GM12878 (cell line): ENCODE measurements around the gene ROR2. TPM values are rescaled to one million over a fixed set of nuclear protein-coding genes. Genes with fewer than 3 reads are reported as not detected.

Experiments used
- ATF7 ChIP-seq: fragments of 450-650 bp; IDR thresholded peaks from 2 replicates; pipeline ENCODE4 v1.6.1; 2016; ENCODE audit warnings: low read depth, mild to moderate bottlenecking
- CEBPB ChIP-seq, 2 experiments: fragments of 150-350 bp in 1 of 2; IDR thresholded peaks; 2 replicates each; pipeline ENCODE4 v1.6.1; 2012 to 2014; ENCODE audit warnings: low read depth in 2 of 2, low read length in 2 of 2, borderline replicate concordance in 1 of 2, inconsistent platforms in 1 of 2
- CHD2 ChIP-seq: IDR thresholded peaks from 2 replicates; pipeline ENCODE4 v1.6.1; 2011; ENCODE audit warnings: low read depth, low read length, improper control_type of control experiment, borderline replicate concordance
- CTCF ChIP-seq, 3 experiments: IDR thresholded peaks in 2 of 3; conservative IDR thresholded peaks in 1 of 3; 2 replicates each; pipeline ENCODE4 v1.5.1; 2011; ENCODE audit warnings: low read depth in 3 of 3, low read length in 3 of 3, mild to moderate bottlenecking in 3 of 3, control low read depth in 2 of 3, moderate library complexity in 2 of 3, inconsistent platforms in 1 of 3, mixed read lengths in 1 of 3; ENCODE audit not compliant: control insufficient read depth in 2 of 3, insufficient read depth in 1 of 3; ENCODE audit errors: extremely low read depth in 1 of 3
- E2F8 ChIP-seq: fragments of 450-650 bp; IDR thresholded peaks from 2 replicates; pipeline ENCODE4 v1.6.1; 2018; ENCODE audit warnings: mild to moderate bottlenecking, low read depth, moderate library complexity; ENCODE audit not compliant: partially characterized antibody
- EZH2 ChIP-seq: IDR thresholded peaks from 2 replicates; pipeline ENCODE4 v1.6.1; 2012; ENCODE audit warnings: low read depth, mild to moderate bottlenecking, control low read depth, inconsistent platforms, low read length, borderline replicate concordance; ENCODE audit not compliant: control insufficient read depth
- IKZF1 ChIP-seq: fragments of 450-650 bp; conservative IDR thresholded peaks from 2 replicates; pipeline ENCODE4 v1.6.1; 2017; ENCODE audit warnings: antibody characterized with exemption, mild to moderate bottlenecking
- KLF5 ChIP-seq: fragments of 450-650 bp; IDR thresholded peaks from 2 replicates; pipeline ENCODE4 v1.6.1; 2014; ENCODE audit warnings: mild to moderate bottlenecking; ENCODE audit not compliant: partially characterized antibody
- MAX ChIP-seq: IDR thresholded peaks from 2 replicates; pipeline ENCODE4 v1.6.1; 2012; ENCODE audit warnings: low read depth, low read length, improper control_type of control experiment
- MLLT1 ChIP-seq: fragments of 450-650 bp; IDR thresholded peaks from 2 replicates; pipeline ENCODE4 v1.6.1; 2016; ENCODE audit warnings: mild to moderate bottlenecking
- MXI1 ChIP-seq: fragments of 150-350 bp; IDR thresholded peaks from 2 replicates; pipeline ENCODE4 v1.6.1; 2011; ENCODE audit warnings: low read depth, mild to moderate bottlenecking, inconsistent platforms, low read length, improper control_type of control experiment
- MYC ChIP-seq: IDR thresholded peaks from 2 replicates; pipeline ENCODE4 v1.6.1; 2011; ENCODE audit warnings: mild to moderate bottlenecking, low read length, moderate library complexity, inconsistent platforms; ENCODE audit not compliant: insufficient read depth, insufficient replicate concordance, insufficient read length, severe bottlenecking
- NFIC ChIP-seq: IDR thresholded peaks from 2 replicates; pipeline ENCODE4 v1.6.1; 2012; ENCODE audit warnings: low read depth, mild to moderate bottlenecking, inconsistent platforms, low read length, moderate library complexity
- POLR2AphosphoS2 ChIP-seq: IDR thresholded peaks from 2 replicates; pipeline ENCODE4 v1.6.1; 2011; ENCODE audit warnings: low read depth, mild to moderate bottlenecking, low read length, improper control_type of control experiment, moderate library complexity
- REST ChIP-seq: IDR thresholded peaks from 2 replicates; pipeline ENCODE4 v1.6.1; 2012; ENCODE audit warnings: mild to moderate bottlenecking, low read depth, low read length
- STAT3 ChIP-seq: IDR thresholded peaks from 2 replicates; pipeline ENCODE4 v1.6.1; 2011; ENCODE audit warnings: low read depth, low read length, improper control_type of control experiment
- TCF12 ChIP-seq: IDR thresholded peaks from 2 replicates; pipeline ENCODE4 v1.6.1; 2011; ENCODE audit warnings: low read depth, mild to moderate bottlenecking, low read length
- ZZZ3 ChIP-seq: IDR thresholded peaks from 2 replicates; pipeline ENCODE4 v1.6.1; 2011; ENCODE audit warnings: low read depth; ENCODE audit not compliant: control insufficient read depth, insufficient read length
- polyA plus RNA-seq, 11 experiments: library from polyadenylated mRNA; depleted of rRNA in 4 of 11; unstranded in 6 of 11; stranded (reverse) in 5 of 11; fragments of >200 nt; fragmentation: Nextera tagmentation in 4 of 11; fragmentation: Illumina TruSeq in 1 of 11; extraction: Ambion mirVana in 4 of 11; extraction: Trizol in 1 of 11; gene quantifications; 1 replicate in 1 of 11; 2 replicates in 10 of 11; pipeline versions ENCODE4 v1.2.1 to v1.2.3, GENCODE V29; 2011 to 2016; ENCODE audit warnings: inconsistent platforms in 2 of 11, missing spikeins in 2 of 11, low read depth in 1 of 11
- total RNA-seq, 4 experiments: library from RNA; depleted of rRNA in 3 of 4; stranded (reverse); fragments of >200 nt in 3 of 4; fragmentation: Illumina TruSeq in 1 of 4; extraction: Trizol in 1 of 4; gene quantifications; 2 replicates each; pipeline versions ENCODE4 v1.2.1 to v1.2.3, GENCODE V29; 2013 to 2021

The ROR2 gene
- total and polyA plus RNA-seq, 10 of the 15 experiments (the other 5 are each of a cell fraction or from before 2014, with no cell fraction given), result 0.03 to 0.05 TPM; not detected in 8

GRCh38 chr9:91711755-91712601 lies 238.1 kb downstream of the ROR2 start (continued):
- TF ChIP-seq MYC (no peak), E2F8 (no peak), MAX (no peak), REST (no peak), POLR2AphosphoS2 (no peak), ATF7 (peak; percentile 90), MXI1 (no peak), STAT3 (peak; percentile 64; the same call in 1 of the 2 replicates), NFIC (peak; percentile 74), TCF12 (peak; percentile 74; the same call in 1 of the 2 replicates), CTCF (IDR thresholded peaks at IDR 0.05 in 2 of 3, conservative IDR thresholded peaks at IDR 0.05 in 1 of 3; ENCODE audit: control insufficient read depth in 2 of 3, extremely low read depth in 1 of 3, insufficient read depth in 1 of 3, low read depth in 3 of 3, low read length in 3 of 3) (no peak), IKZF1 (peak; percentile 83), MLLT1 (peak; percentile 53; the same call in 1 of the 2 replicates), CEBPB (IDR thresholded peaks at IDR 0.05; ENCODE audit: borderline replicate concordance in 1 of 2, low read depth in 2 of 2, low read length in 2 of 2) (no peak), CHD2 (peak; percentile 80; the same call in 1 of the 2 replicates), EZH2 (no peak), KLF5 (peak; percentile 62), ZZZ3 (no peak)
